ENCODE data around the gene COQ8B.
"Not testable (repeated sequence)": the region's sequence is repeated elsewhere in the genome, so short reads cannot be mapped to it uniquely, and the experiment has no call there.

Gene COQ8B

DNA sequence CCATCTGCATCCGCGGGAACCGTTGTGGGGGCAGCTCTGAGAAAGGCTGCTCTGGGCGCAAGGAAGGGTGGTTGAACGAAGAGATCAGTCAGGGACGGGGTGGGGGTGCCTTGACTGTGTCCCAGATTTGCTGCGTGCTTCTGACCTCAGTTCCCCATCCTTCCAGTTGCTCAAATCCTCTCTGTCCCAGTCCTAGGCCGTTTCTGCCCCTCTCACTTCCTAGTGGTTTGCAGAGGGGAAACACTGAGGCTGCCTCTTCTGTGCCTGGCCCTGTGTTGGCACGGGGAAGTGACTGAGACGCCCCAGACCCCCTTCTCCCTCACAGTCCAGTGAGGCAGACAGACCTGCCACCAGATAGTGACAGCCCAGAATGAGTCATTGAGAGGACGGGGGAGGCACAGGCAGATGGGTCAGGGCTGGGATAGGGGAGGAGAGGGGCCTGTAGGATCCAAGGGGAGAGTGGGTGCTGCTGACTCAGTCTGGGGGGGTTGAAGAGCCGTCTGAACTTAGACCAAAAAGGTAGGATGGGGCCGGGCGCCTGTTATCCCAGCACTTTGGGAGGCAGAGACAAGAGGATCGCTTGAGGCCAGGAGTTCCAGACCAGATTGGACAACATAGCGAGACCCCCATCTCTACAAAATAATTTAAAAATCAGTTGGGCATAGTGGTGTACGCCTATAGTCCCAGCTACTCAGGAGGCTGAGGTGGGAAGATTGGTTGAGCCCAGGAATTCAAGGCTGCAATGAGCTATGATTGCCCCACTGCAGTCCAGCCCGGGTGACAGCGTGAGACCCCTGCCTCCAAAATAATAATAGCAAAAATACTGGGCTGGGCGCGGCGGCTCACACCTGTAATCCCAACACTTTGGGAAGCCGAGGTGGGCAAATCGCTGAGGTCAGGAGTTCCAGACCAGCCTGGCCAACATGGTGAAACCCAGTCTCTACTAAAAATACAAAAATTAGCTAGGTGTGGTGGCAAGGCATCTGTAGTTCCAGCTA, 52.7 kb downstream of the COQ8B start:
- peaks cover 2% of the 10 kb centered on the region for H3K9me3 Mint-ChIP-seq
- no peaks in the 10 kb centered on the region for H3K27me3 Mint-ChIP-seq
- H3K4me1 Mint-ChIP-seq (ENCODE audit: low read depth), result peaks cover 32% of the 10 kb centered on the region
- peak overlapping the region; percentile 87 for H3K27ac Mint-ChIP-seq
- H3K36me3 Mint-ChIP-seq (ENCODE audit: low read depth), result peaks cover 22% of the 10 kb centered on the region
- no peak for DNase-seq
- H3K4me3 Mint-ChIP-seq, result peak overlapping the region; percentile 74

DNA sequence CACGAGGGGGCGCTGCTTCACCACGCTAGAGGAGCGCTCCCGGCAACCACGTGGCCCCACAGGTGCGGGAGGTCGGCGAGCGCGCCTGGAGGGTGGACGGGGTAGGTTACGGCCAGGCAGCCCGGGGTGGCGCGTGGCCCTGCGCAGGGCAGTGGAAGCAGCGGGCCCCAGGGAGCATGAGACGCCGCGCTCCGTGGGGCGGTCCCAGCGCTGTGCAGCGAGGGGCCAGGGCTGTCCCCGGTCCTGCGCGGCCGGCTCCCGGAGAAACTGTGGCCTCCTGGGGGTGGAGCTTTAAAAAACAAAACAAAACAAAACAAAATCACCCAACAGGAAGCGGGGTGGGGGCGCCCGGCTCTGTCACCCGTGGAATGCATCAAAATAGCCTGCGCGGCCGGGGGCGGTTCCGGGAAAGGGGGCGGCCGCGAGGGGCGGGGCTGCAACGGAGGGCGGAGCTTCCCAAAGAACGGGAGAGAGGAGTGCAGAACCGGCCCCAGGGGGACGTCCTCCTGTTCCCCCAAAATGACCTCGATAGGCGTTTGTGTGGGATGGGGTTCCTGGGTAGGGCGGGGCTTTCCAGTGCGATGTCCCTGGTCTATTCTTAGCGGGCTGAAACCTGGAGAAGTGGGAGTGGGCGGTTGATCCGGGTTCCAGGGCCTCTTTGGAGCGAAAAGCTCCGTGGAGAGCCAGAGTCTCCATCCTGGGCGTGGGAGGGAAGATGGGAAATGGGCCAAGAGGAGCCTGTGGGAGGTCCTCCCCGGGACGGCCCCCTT, 53.6 kb downstream of the COQ8B start:
- H3K27ac Mint-ChIP-seq, result peak overlapping the region; percentile 92
- H3K4me3 Mint-ChIP-seq, result peak overlapping the region; percentile 74
- no peaks in the 10 kb centered on the region for H3K27me3 Mint-ChIP-seq
- peaks cover 32% of the 10 kb centered on the region for H3K4me1 Mint-ChIP-seq (ENCODE audit: low read depth)
- H3K9me3 Mint-ChIP-seq, result no peaks in the 10 kb centered on the region
- peaks cover 13% of the 10 kb centered on the region for H3K36me3 Mint-ChIP-seq (ENCODE audit: low read depth)
- DNase-seq, result peak; percentile 97

GRCh38 chr19:40661616-40662015, 55.1 kb downstream of the COQ8B start:
- Mint-ChIP-seq H3K9me3 (no peaks in the 10 kb centered on the region), H3K4me1 (ENCODE audit: low read depth) (peaks cover 30% of the 10 kb centered on the region), H3K27ac (no peak overlapping the region), H3K27me3 (no peaks in the 10 kb centered on the region), H3K4me3 (no peak overlapping the region), H3K36me3 (ENCODE audit: low read depth) (peaks cover 2% of the 10 kb centered on the region)
- no peak for DNase-seq

DNA sequence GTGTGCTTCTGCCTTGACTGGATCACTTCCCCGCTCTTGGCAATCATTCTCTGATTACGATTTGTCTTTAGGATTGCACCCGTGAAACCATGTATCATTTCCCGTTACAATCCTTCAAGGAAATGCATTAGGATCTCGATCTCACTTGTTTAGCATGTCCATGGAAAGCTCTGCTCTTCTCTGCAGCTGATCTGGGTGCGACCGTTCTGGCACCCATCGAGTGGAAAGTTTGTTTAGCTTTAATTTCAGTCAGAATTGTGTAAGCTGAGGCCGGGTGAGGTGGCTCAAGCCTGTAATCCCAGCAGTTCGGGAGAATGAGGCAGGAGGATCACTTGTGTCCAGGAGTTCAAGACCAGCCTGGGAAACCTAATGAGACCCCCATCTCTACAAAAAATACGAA, 57.1 kb downstream of the COQ8B start:
- Mint-ChIP-seq H3K4me3 (no peak overlapping the region), H3K27ac (no peak overlapping the region), H3K27me3 (no peaks in the 10 kb centered on the region), H3K36me3 (ENCODE audit: low read depth) (no peaks in the 10 kb centered on the region), H3K9me3 (no peaks in the 10 kb centered on the region), H3K4me1 (ENCODE audit: low read depth) (peaks cover 23% of the 10 kb centered on the region)
- no peak for DNase-seq

DNA sequence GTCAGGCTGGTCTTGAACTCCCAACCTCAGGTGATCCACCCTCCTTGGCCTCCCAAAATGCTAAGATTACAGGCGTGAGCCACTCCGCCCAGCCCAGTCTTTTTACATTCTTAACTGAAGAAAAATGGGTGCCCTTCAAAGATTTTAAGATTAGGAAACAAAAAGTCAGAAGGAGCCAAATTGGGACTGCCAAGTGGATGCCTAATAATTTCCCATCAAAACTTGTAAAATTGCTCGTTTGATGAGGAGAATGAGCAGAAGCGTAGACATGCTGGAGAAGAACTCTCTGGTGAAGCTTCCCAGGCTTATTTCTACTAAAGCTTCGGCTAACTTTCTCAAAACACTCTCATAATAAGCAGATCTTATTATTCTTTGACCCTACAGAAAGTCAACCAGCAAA, 57.6 kb downstream of the COQ8B start:
- no peak overlapping the region for H3K27ac Mint-ChIP-seq
- no peak for DNase-seq
- no peaks in the 10 kb centered on the region for H3K9me3 Mint-ChIP-seq
- peaks cover 23% of the 10 kb centered on the region for H3K4me1 Mint-ChIP-seq (ENCODE audit: low read depth)
- no peaks in the 10 kb centered on the region for H3K27me3 Mint-ChIP-seq
- H3K4me3 Mint-ChIP-seq, result no peak overlapping the region
- H3K36me3 Mint-ChIP-seq (ENCODE audit: low read depth), result no peaks in the 10 kb centered on the region

DNA sequence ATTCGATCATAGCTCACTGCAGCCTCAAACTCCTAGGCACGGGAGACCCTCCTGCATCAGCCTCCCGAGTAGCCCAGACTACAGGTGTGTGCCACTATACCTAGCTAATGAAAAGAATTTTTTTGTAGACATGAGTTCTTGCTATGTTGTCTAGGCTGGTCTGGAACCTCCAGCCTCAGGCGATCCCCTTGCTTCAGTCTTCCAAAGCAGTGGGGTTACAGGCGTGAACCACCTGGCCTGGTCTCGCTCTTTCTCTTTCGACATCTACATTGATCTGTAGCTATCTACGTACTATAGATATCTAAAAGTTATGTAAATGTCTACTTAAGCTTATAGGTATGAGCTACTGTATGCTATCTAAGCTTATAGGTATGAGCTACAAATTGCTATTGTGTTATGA, 58.7 kb downstream of the COQ8B start:
- H3K9me3 Mint-ChIP-seq, result no peaks in the 10 kb centered on the region
- H3K4me1 Mint-ChIP-seq (ENCODE audit: low read depth), result peaks cover 13% of the 10 kb centered on the region
- no peak for DNase-seq
- H3K27me3 Mint-ChIP-seq, result no peaks in the 10 kb centered on the region
- H3K4me3 Mint-ChIP-seq, result no peak overlapping the region
- H3K36me3 Mint-ChIP-seq (ENCODE audit: low read depth), result no peaks in the 10 kb centered on the region
- H3K27ac Mint-ChIP-seq, result no peak overlapping the region

DNA sequence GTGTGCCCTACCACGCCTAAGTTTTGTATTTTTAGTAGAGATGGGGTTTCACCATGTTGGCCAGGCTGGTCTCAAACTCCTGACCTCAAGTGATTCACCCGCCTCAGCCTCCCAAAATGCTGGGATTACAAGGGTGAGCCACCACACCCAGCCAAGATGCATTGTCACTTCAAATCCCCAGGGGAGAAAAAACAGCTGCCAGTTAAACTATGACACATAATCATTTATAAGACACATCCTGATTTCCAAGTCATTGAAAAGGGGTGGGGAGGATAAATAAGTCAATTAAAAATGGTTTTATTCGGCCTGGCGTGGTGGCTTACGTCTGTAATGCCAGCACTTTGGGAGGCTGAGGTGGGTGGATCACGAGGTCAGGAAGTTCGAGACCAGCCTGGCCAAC, 61.0 kb downstream of the COQ8B start:
- H3K4me1 Mint-ChIP-seq (ENCODE audit: low read depth); H3K4me3 Mint-ChIP-seq; H3K27me3 Mint-ChIP-seq; H3K36me3 Mint-ChIP-seq (ENCODE audit: low read depth); H3K9me3 Mint-ChIP-seq; DNase-seq; H3K27ac Mint-ChIP-seq: not testable (repeated sequence)

DNA sequence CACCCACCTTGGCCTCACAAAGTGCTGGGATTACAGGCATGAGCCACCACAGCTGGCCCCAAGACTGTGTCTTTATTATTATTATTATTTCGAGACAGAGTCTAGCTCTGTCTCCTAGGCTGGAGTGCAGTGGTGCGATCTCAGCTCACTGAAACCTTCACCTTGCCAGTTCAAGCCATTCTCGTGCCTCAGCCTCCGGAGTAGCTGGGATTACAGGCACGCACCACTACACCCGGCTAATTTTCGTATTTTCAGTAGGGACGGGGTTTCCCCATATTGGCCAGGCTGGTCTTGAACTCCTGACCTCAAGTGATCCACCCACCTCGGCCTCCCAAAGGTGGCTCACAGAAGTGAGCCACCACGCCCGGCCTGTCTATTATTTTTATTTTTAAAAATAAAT, 64.4 kb downstream of the COQ8B start:
- not testable (repeated sequence) for H3K27ac Mint-ChIP-seq; H3K9me3 Mint-ChIP-seq; H3K4me1 Mint-ChIP-seq (ENCODE audit: low read depth); DNase-seq; H3K36me3 Mint-ChIP-seq (ENCODE audit: low read depth); H3K4me3 Mint-ChIP-seq; H3K27me3 Mint-ChIP-seq

- Mint-ChIP-seq H3K27me3 (peaks cover 5% of the 10 kb centered on the region), H3K36me3 (ENCODE audit: low read depth) (no peaks in the 10 kb centered on the region), H3K4me1 (ENCODE audit: low read depth) (no peaks in the 10 kb centered on the region), H3K27ac (no peak overlapping the region), H3K9me3 (no peaks in the 10 kb centered on the region), H3K4me3 (no peak overlapping the region)
- DNase-seq, result no peak
These were observed 65.9 kb downstream of the COQ8B start for GRCh38 chr19:40650749-40651305.

DNA sequence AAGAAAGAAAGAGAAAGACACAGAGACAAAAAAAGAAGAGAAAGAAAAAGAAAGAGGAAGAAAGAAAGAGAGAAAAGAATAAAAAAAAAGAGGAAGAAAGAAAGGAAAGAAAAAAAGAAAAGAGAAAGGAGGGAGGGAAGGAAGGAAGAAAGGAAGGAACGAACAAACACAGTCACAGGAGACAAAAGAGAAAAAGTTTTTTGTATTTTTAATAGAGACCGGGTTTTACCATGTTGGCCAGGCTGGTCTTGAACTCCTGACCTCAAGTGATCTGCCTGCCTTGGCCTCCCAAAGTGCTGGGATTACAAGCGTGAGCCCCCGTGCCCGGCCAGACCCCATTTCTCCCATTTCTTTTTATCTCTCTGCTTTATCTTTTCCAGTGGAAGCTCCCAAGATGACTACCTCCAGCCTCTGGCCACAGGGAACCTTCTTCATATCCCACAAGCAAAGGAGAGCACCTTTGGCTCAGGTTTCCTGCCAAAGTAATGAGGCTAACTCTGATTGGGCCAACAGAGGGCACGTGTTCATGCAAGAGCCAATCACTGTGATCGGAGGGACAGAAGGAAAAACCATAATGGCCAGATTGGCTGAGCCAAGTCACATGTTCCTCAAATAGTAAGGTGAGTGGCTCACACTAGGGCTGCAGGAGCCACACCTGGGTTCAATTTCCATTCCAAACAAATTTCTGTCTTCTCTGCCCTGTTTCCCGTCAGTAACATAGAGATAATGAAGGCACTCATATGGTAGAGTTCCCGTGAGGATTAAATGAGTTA, 66.6 kb downstream of the COQ8B start:
- not testable (repeated sequence) for H3K27ac Mint-ChIP-seq; H3K36me3 Mint-ChIP-seq (ENCODE audit: low read depth); H3K9me3 Mint-ChIP-seq; H3K4me3 Mint-ChIP-seq; H3K4me1 Mint-ChIP-seq (ENCODE audit: low read depth); H3K27me3 Mint-ChIP-seq; DNase-seq

DNA sequence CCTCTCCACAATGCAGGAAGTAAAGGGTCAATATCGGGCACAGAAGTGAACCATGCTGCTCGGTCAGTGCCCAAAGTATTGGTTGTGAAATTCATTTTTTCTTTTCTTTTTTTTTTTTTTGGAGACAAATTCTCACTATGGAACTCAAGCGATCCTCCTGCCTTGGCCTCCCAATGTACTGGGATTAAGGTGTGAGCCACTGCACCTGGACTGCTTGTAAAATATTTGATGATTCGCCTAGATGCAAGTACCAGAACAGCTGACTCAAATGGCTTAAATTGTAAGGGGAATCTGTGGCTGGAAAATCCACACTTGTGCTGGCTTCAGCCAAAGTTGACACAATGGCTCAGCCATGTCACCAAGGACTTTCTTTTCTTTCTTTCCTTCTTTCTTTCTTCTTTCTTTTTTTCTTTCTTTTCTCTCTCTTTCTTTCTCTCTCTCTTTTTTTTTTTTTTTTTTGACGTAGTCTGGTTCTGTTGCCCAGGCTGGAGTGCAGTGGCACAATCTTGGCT, 69.9 kb downstream of the COQ8B start:
- Mint-ChIP-seq H3K9me3 (no peaks in the 10 kb centered on the region), H3K4me3 (no peak overlapping the region), H3K4me1 (ENCODE audit: low read depth) (no peaks in the 10 kb centered on the region), H3K27me3 (peaks cover 7% of the 10 kb centered on the region), H3K36me3 (ENCODE audit: low read depth) (no peaks in the 10 kb centered on the region), H3K27ac (no peak overlapping the region)
- no peak for DNase-seq

DNA sequence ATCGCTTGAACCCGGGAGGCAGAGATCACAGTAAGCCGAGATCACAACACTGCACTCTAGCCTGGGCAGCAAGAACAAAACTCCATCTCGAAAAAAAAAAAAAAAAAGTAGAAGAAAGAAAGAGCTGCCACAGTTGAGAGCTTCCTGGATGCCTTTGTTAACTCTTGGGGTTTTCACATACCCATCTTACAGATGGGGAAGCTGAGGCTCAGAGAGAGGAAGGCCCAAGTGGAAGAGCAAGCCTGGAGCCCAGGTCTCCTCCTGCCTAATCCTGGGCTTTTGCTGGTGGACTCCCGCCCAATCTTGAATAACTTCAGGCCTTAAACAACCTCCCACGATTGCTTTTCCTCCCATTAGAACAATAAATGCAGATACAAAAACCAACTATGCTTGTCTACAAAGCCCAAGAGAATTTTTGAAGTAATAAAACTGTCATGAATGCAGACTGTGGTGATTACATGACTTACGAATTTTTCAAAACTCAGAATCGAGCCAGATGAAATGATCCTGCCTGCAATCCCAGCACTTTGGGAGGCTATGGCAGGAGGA, 73.9 kb downstream of the COQ8B start:
- Mint-ChIP-seq H3K36me3 (ENCODE audit: low read depth) (no peaks in the 10 kb centered on the region), H3K9me3 (no peaks in the 10 kb centered on the region), H3K27me3 (peaks cover 7% of the 10 kb centered on the region), H3K27ac (no peak overlapping the region), H3K4me3 (no peak overlapping the region), H3K4me1 (ENCODE audit: low read depth) (peaks cover 12% of the 10 kb centered on the region)
- DNase-seq, result no peak

DNA sequence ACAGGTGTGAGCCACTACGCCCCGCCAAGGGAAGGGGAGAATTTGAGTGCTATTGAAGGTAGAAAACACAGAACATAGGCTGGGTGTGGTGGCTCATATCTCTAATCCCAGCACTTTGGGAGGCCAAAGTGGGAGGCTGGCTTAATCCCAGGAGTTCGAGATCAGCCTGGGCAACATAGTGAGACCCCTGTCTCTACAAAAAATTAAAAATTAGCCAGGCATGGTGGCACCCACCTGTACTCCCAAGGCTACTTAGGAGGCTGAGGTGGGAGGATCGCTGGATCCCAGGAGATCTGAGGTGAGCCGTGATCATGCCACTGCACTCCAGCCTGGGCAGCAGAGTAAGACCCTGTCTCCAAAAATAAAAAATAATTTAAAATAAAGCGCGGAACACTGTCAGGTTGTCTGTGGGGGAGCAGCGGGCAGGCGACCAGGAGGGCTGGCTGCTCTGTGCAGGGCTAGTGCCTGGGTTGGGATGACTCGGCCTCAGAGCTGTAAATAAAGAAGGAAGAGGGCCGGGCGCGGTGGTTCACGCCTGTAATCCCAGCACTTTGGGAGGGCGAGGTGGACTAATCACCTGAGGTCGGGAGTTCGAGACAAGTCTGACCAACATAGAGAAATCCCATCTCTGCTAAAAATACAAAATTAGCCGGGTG, 74.5 kb downstream of the COQ8B start:
- no peak overlapping the region for H3K4me3 Mint-ChIP-seq
- H3K4me1 Mint-ChIP-seq (ENCODE audit: low read depth), result peaks cover 12% of the 10 kb centered on the region
- H3K27me3 Mint-ChIP-seq, result peaks cover 7% of the 10 kb centered on the region
- H3K27ac Mint-ChIP-seq, result no peak overlapping the region
- no peaks in the 10 kb centered on the region for H3K9me3 Mint-ChIP-seq
- no peak for DNase-seq
- no peaks in the 10 kb centered on the region for H3K36me3 Mint-ChIP-seq (ENCODE audit: low read depth)
